COLO668 (cell line): ENCODE results near the gene MAP4K1.
"Not testable (repeated sequence)": the region's sequence is repeated elsewhere in the genome, so short reads cannot be mapped to it uniquely, and the experiment has no call there.

Experiments
- DNase-seq: peaks from one replicate; lab custom pipeline; 2025; ENCODE audit not compliant: unreplicated experiment; lab: John Stamatoyannopoulos, UW

Gene MAP4K1

GRCh38 chr19:38579304-38579703 is 38.4 kb downstream of the MAP4K1 start:
- not testable (repeated sequence) for DNase-seq

GRCh38 chr19:38577826-38578225 is 39.9 kb downstream of the MAP4K1 start:
- DNase-seq = no peak

GRCh38 chr19:38571682-38572081 is 46.1 kb downstream of the MAP4K1 start:
- DNase-seq = no peak

GRCh38 chr19:38569368-38569983 is 48.3 kb downstream of the MAP4K1 start:
- no peak for DNase-seq

GRCh38 chr19:38565691-38566105 is 52.1 kb downstream of the MAP4K1 start:
- DNase-seq = no peak

GRCh38 chr19:38564981-38565690 is 52.6 kb downstream of the MAP4K1 start:
- DNase-seq = no peak

- DNase-seq = no peak
Measured at GRCh38 chr19:38563475-38563874, 54.3 kb downstream of the MAP4K1 start.

- DNase-seq = no peak
Measured at GRCh38 chr19:38562096-38562495, 55.7 kb downstream of the MAP4K1 start.

- no peak for DNase-seq
Measured at GRCh38 chr19:38561658-38562057, 56.1 kb downstream of the MAP4K1 start.

GRCh38 chr19:38561053-38561606 is 56.6 kb downstream of the MAP4K1 start:
- no peak for DNase-seq

- DNase-seq = no peak
Measured at GRCh38 chr19:38559428-38560401, 58.0 kb downstream of the MAP4K1 start.

- not testable (repeated sequence) for DNase-seq
Measured at GRCh38 chr19:38558933-38559332, 58.8 kb downstream of the MAP4K1 start.

- DNase-seq = no peak
Measured at GRCh38 chr19:38557205-38557799, 60.5 kb downstream of the MAP4K1 start.

- no peak for DNase-seq
Measured at GRCh38 chr19:38556521-38557174, 61.1 kb downstream of the MAP4K1 start.

- DNase-seq = no peak
Measured at GRCh38 chr19:38555200-38555599, 62.6 kb downstream of the MAP4K1 start.

- DNase-seq = no peak
Measured at GRCh38 chr19:38554676-38555141, 63.0 kb downstream of the MAP4K1 start.

- DNase-seq = not testable (repeated sequence)
Measured at GRCh38 chr19:38553239-38553638, 64.5 kb downstream of the MAP4K1 start.

- DNase-seq = no peak
Measured at GRCh38 chr19:38551450-38551813, 66.3 kb downstream of the MAP4K1 start.

GRCh38 chr19:38550376-38550775 is 67.4 kb downstream of the MAP4K1 start:
- DNase-seq = no peak

- no peak for DNase-seq
Measured at GRCh38 chr19:38549942-38550341, 67.8 kb downstream of the MAP4K1 start.
